ENCODE results near the gene MMD. TPM values are rescaled to one million over a fixed set of nuclear protein-coding genes. Genes with fewer than 3 reads are reported as not detected.

Gene MMD
- total and polyA plus RNA-seq, 2 experiments from 2014 or later, result 6.0 to 6.6 TPM

DNA sequence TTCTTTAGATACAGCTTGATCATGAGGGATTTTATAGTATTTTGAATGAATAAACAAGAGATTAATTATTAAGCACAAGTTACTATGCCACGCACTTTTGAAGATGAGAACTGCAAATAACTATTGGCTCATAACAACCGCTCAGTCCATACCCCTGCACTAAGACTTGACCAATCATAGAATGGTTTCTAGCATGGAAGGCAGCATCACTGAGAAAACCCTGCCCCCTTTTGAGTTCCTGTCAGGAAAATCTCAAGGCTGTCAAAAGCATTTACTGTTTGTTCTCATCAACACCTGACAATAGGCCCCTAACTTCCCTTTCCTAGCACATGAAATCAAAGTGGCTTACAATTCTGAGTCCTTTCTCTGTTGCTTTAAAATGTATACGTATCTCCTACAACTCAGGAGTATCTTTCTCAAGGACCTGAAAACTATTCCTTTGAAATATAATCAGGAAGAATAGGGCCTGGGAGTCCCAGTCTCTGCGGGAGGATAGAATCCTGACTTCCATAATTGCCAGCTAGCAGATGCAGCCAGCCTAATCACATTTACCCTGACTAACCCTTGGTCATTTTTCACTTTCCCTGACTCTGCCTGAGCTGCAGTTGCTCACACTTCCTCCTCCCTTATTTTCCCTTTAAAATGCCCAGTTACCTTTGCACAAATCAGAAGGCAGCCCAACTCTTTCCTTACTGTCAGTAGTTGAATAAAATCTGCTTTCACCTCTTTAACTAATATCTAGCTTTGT is 9.1 kb upstream of the MMD start:
- 62 to 69% methylated on average over 4 of the region's 4 CpGs for WGBS, 2 experiments (ENCODE audit: low coverage in 1 of 2, low lambda C conversion rate in 2 of 2, missing lambda C conversion rate in 2 of 2)
- peaks cover 31% of the 10 kb centered on the region for H3F3A ChIP-seq (ENCODE audit: insufficient read depth)
- H3K9ac ChIP-seq, result no peak overlapping the region
- peaks cover 39% of the 10 kb centered on the region for H3K4me1 ChIP-seq (ENCODE audit: insufficient read depth)
- H3K36me3 ChIP-seq (ENCODE audit: low read depth), result no peaks in the 10 kb centered on the region
- H4K20me1 ChIP-seq (ENCODE audit: insufficient read depth), result no peaks in the 10 kb centered on the region
- H3K27ac ChIP-seq, result no peak overlapping the region
- no peak overlapping the region for H3K4me2 ChIP-seq (ENCODE audit: unreplicated experiment)
- H2AFZ ChIP-seq, result no peak overlapping the region
- no peaks in the 10 kb centered on the region for H3K9me2 ChIP-seq (ENCODE audit: insufficient read depth)
- H3K79me2 ChIP-seq (ENCODE audit: insufficient read depth), result no peaks in the 10 kb centered on the region
- H3K9me3 ChIP-seq (ENCODE audit: low read depth), result no peaks in the 10 kb centered on the region
- in situ Hi-C loops (cut with MboI), result no loop called here
- no peak overlapping the region for H3K4me3 ChIP-seq
- H3K27me3 ChIP-seq (replicated peaks; ENCODE audit: insufficient read depth), result no peaks in the 10 kb centered on the region
- DNase-seq, result peak; percentile 43
- no peak for TF ChIP-seq EZH2 (IDR thresholded peaks at IDR 0.05; ENCODE audit: insufficient read depth, poor library complexity, severe bottlenecking)
- no peak for TF ChIP-seq EZH2phosphoT487 (IDR thresholded peaks at IDR 0.05; ENCODE audit: insufficient read depth, low read depth)

DNA sequence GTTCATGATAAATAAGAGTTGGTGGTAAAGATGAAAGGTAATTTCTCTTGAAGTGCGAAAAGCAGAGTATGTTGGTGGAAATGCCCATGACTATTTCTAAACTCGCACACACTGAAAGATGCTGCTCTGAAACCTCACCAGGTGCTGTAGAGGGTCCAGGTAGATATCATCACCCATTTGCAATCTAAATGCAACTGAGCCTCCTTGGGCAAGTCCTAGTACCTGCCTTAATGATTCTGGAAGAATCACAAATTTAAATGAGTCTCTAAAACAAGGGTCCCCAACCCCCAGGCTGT is 5.9 kb upstream of the MMD start:
- no peak for DNase-seq
- in situ Hi-C loops (cut with MboI), result no loop called here
- 91 to 96% methylated on average over 2 of the region's 2 CpGs for WGBS, 2 experiments (ENCODE audit: low coverage in 1 of 2, low lambda C conversion rate in 2 of 2, missing lambda C conversion rate in 2 of 2)
- Histone ChIP-seq H3K4me3 (no peak overlapping the region), H3K36me3 (ENCODE audit: low read depth) (no peaks in the 10 kb centered on the region), H3K79me2 (ENCODE audit: insufficient read depth) (no peaks in the 10 kb centered on the region), H3K27me3 (replicated peaks; ENCODE audit: insufficient read depth) (no peaks in the 10 kb centered on the region; the same call in 1 of the 2 replicates), H3F3A (ENCODE audit: insufficient read depth) (peaks cover 16% of the 10 kb centered on the region), H3K4me2 (ENCODE audit: unreplicated experiment) (no peak overlapping the region), H4K20me1 (ENCODE audit: insufficient read depth) (no peaks in the 10 kb centered on the region), H3K4me1 (ENCODE audit: insufficient read depth) (peaks cover 17% of the 10 kb centered on the region), H2AFZ (no peak overlapping the region), H3K9ac (no peak overlapping the region), H3K27ac (no peak overlapping the region), H3K9me3 (ENCODE audit: low read depth) (no peaks in the 10 kb centered on the region), H3K9me2 (ENCODE audit: insufficient read depth) (no peaks in the 10 kb centered on the region)
- no peak for TF ChIP-seq EZH2 (IDR thresholded peaks at IDR 0.05; ENCODE audit: insufficient read depth, poor library complexity, severe bottlenecking)
- no peak for TF ChIP-seq EZH2phosphoT487 (IDR thresholded peaks at IDR 0.05; ENCODE audit: insufficient read depth, low read depth)

DNA sequence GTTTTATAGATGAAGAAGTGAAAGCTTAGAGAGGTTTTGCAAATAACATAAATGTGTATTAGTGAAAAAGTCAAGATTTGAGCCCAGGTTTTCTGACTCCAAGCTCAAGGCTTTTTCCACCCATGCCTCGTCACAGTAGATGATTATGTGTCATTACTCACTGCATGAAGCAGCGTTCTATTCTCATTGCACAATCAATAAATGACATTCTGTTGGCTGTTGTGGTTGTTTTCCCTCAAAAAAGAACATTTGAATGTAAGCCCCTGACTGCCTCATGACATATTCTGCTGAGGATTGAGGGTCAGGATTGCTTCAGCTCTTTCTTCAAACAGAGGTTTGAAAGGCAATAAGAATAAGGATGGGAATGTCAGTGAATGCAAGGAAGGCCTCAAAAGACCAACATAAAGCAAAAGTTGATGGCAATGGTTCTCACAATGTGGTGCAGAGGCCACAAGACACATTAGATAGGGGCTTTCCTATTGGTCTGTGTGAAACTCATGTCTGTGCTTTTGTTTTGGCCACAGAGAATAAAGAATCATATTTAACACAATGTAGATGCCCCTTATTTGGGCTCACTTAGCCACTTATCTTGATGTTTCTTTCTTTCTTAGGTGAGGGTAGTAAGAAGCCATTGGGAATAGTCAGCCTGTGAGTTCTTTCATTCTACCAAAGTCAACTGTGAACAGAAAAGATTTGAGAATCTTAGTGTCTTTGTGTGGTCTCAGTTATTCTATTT is 5.4 kb upstream of the MMD start:
- Histone ChIP-seq H3K9me3 (ENCODE audit: low read depth) (no peaks in the 10 kb centered on the region), H3F3A (ENCODE audit: insufficient read depth) (peaks cover 12% of the 10 kb centered on the region), H3K27ac (peak overlapping the region; percentile 36), H4K20me1 (ENCODE audit: insufficient read depth) (no peaks in the 10 kb centered on the region), H3K79me2 (ENCODE audit: insufficient read depth) (no peaks in the 10 kb centered on the region), H3K4me2 (ENCODE audit: unreplicated experiment) (no peak overlapping the region), H3K36me3 (ENCODE audit: low read depth) (no peaks in the 10 kb centered on the region), H3K4me1 (ENCODE audit: insufficient read depth) (peaks cover 13% of the 10 kb centered on the region), H3K4me3 (no peak overlapping the region), H3K27me3 (replicated peaks; ENCODE audit: insufficient read depth) (no peaks in the 10 kb centered on the region; the same call in 1 of the 2 replicates), H2AFZ (no peak overlapping the region), H3K9me2 (ENCODE audit: insufficient read depth) (no peaks in the 10 kb centered on the region), H3K9ac (no peak overlapping the region)
- no peak for TF ChIP-seq EZH2 (IDR thresholded peaks at IDR 0.05; ENCODE audit: insufficient read depth, poor library complexity, severe bottlenecking)
- in situ Hi-C loops (cut with MboI), result no loop called here
- 1 to 4% methylated on average over 2 of the region's 2 CpGs for WGBS, 2 experiments (ENCODE audit: low coverage in 1 of 2, low lambda C conversion rate in 2 of 2, missing lambda C conversion rate in 2 of 2)
- peak; percentile 85 for DNase-seq

DNA sequence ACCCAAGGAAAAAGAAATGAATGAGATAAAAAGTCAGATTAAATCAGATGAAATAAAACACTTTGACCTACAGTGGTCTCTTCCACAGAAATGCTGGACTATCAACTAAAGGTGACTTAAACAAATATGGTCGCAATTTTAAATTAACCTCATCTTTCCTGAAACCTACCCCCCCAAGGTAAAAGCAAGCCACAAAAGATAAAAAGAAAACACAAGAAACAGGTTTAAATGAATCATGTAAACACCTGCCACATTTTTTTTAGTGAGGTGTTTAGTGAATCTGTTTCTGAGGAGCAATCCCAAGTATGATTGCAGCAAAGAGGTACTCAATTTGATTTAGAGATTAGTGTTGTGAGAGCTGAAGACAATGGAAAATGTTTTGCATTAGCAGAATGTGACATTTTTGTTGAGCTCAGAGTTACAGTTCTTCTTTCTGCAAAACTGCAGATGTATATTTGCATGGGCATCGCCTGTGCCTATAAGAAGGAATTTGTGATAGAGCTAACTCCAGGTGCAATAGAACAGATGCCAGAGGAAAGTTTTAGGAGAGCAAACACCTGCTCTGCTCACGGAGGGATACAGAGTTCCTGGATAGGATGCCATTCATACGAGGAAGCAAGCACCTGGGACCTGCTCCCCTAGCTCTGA is 3.4 kb upstream of the MMD start:
- WGBS, 2 experiments (ENCODE audit: low coverage in 1 of 2, low lambda C conversion rate in 2 of 2, missing lambda C conversion rate in 2 of 2), result 57 to 60% methylated on average over 4 of the region's 4 CpGs
- H4K20me1 ChIP-seq (ENCODE audit: insufficient read depth), result no peaks in the 10 kb centered on the region
- H3K79me2 ChIP-seq (ENCODE audit: insufficient read depth), result no peaks in the 10 kb centered on the region; the same call in 1 of the 2 replicates
- no peak overlapping the region for H3K4me2 ChIP-seq (ENCODE audit: unreplicated experiment)
- no peak overlapping the region for H3K27ac ChIP-seq
- in situ Hi-C loops (cut with MboI), result no loop called here
- H3K9me3 ChIP-seq (ENCODE audit: low read depth), result no peaks in the 10 kb centered on the region
- no peak overlapping the region for H2AFZ ChIP-seq
- peaks cover 6% of the 10 kb centered on the region; the same call in 1 of the 2 replicates for H3F3A ChIP-seq (ENCODE audit: insufficient read depth)
- H3K9ac ChIP-seq, result no peak overlapping the region
- peaks cover 5% of the 10 kb centered on the region; the same call in 1 of the 2 replicates for H3K4me1 ChIP-seq (ENCODE audit: insufficient read depth)
- no peaks in the 10 kb centered on the region; the same call in 1 of the 2 replicates for H3K27me3 ChIP-seq (replicated peaks; ENCODE audit: insufficient read depth)
- no peaks in the 10 kb centered on the region for H3K9me2 ChIP-seq (ENCODE audit: insufficient read depth)
- TF ChIP-seq EZH2phosphoT487 (IDR thresholded peaks at IDR 0.05; ENCODE audit: insufficient read depth, low read depth) (no peak), EZH2 (IDR thresholded peaks at IDR 0.05; ENCODE audit: insufficient read depth, poor library complexity, severe bottlenecking) (no peak)
- no peaks in the 10 kb centered on the region for H3K36me3 ChIP-seq (ENCODE audit: low read depth)
- H3K4me3 ChIP-seq, result no peak overlapping the region
- no peak for DNase-seq

All from GM23248 (cell line).